ENCODE measurements around the gene PEX11B.

GRCh38 chr1:145942871-145943270 lies 24.4 kb upstream of the PEX11B start:
- TF ChIP-seq, protein P1, sequence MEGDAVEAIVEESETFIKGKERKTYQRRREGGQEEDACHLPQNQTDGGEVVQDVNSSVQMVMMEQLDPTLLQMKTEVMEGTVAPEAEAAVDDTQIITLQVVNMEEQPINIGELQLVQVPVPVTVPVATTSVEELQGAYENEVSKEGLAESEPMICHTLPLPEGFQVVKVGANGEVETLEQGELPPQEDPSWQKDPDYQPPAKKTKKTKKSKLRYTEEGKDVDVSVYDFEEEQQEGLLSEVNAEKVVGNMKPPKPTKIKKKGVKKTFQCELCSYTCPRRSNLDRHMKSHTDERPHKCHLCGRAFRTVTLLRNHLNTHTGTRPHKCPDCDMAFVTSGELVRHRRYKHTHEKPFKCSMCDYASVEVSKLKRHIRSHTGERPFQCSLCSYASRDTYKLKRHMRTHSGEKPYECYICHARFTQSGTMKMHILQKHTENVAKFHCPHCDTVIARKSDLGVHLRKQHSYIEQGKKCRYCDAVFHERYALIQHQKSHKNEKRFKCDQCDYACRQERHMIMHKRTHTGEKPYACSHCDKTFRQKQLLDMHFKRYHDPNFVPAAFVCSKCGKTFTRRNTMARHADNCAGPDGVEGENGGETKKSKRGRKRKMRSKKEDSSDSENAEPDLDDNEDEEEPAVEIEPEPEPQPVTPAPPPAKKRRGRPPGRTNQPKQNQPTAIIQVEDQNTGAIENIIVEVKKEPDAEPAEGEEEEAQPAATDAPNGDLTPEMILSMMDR (IDR thresholded peaks at IDR 0.05) = no peak
- no peak for TF ChIP-seq POLR2AphosphoS5 (IDR thresholded peaks at IDR 0.05)
